Tongue (tissue), 2 donors: Measurements from ENCODE around the gene HIP1R. TPM values are rescaled to one million over a fixed set of nuclear protein-coding genes. Genes with fewer than 3 reads are reported as not detected.

Experiments
- DNase-seq: peaks from one replicate; pipeline ENCODE4 v3.0.0-alpha.2; 2015
- total RNA-seq: library from RNA; depleted of rRNA; stranded (reverse); fragments of >200 nt; gene quantifications from one replicate; pipeline ENCODE4 v1.2.3, GENCODE V29; 2014

The HIP1R gene
- total RNA-seq, 1 donor from 2014 or later = 14.1 TPM

GRCh38 chr12:122834104-122834920, 945 bp upstream of the HIP1R start:
- peak; percentile 84 for DNase-seq

- peak; percentile 41 for DNase-seq
Observed at GRCh38 chr12:122835750-122836026, 431 bp downstream of the HIP1R start.

- peak; percentile 41 for DNase-seq
Observed at GRCh38 chr12:122836027-122836921, 1.0 kb downstream of the HIP1R start.

- no peak for DNase-seq
Observed at GRCh38 chr12:122837306-122838265, 2.3 kb downstream of the HIP1R start.

GRCh38 chr12:122838841-122839240, 3.6 kb downstream of the HIP1R start:
- DNase-seq = no peak

GRCh38 chr12:122839907-122840554, 4.8 kb downstream of the HIP1R start:
- no peak for DNase-seq

GRCh38 chr12:122840580-122841513, 5.6 kb downstream of the HIP1R start:
- DNase-seq = no peak

GRCh38 chr12:122841544-122842321, 6.5 kb downstream of the HIP1R start:
- DNase-seq = no peak

- no peak for DNase-seq
Observed at GRCh38 chr12:122842505-122843405, 7.5 kb downstream of the HIP1R start.

- DNase-seq = no peak
Observed at GRCh38 chr12:122843455-122843854, 8.2 kb downstream of the HIP1R start.

GRCh38 chr12:122844366-122844971, 9.2 kb downstream of the HIP1R start:
- DNase-seq = no peak

GRCh38 chr12:122845041-122845864, 10.0 kb downstream of the HIP1R start:
- no peak for DNase-seq

GRCh38 chr12:122845865-122846621, 10.8 kb downstream of the HIP1R start:
- DNase-seq = peak; percentile 49

- no peak for DNase-seq
Observed at GRCh38 chr12:122846622-122847515, 11.6 kb downstream of the HIP1R start.

GRCh38 chr12:122847516-122847836, 12.2 kb downstream of the HIP1R start:
- no peak for DNase-seq
